Stomach (tissue), 4 donors: Measurements from ENCODE around the gene FAM81A.

Experiments used
- POLR2A ChIP-seq, 4 donors: fragments of 450-650 bp; IDR thresholded peaks; one replicate each; pipeline ENCODE4 v1.6.1; 2016; ENCODE audit warnings: antibody characterized with exemption in 4 of 4, control low read depth in 2 of 4, mild to moderate bottlenecking in 1 of 4, moderate library complexity in 1 of 4
- POLR2AphosphoS5 ChIP-seq, 3 donors: sonication (generic); formaldehyde crosslinking; IDR thresholded peaks; one replicate each; pipeline ENCODE4 v1.6.1; 2016; ENCODE audit warnings: antibody characterized with exemption in 3 of 3

DNA sequence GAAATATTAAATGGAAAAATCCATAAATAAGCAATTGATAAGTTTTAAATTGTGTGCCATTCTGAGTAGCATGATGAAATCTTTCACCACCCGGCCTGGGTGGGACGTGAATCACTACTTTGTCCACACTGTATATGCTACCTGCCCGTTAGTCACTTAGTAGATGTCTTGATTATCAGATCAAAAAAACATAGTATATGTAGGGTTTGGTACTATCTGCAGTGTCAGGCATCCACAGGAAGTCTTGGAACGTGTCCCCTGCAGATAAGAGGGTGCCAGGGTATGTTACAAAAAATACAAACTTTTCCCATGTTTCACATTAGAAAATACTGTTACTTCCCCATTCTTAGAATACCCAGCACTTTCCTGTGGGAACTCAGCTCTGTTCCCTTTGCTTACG, 35.2 kb downstream of the FAM81A start:
- TF ChIP-seq POLR2A (IDR thresholded peaks at IDR 0.05) = no peak
- TF ChIP-seq POLR2AphosphoS5 (IDR thresholded peaks at IDR 0.05) = no peak
